LHCN-M2 (cell line): ENCODE data around the gene ECM2. TPM values are rescaled to one million over a fixed set of nuclear protein-coding genes. Genes with fewer than 3 reads are reported as not detected.

ENCODE experiments used
- DNase-seq: peaks from one replicate; pipeline ENCODE4 v3.0.0-alpha.2; 2012; ENCODE audit warnings: low read depth
- total RNA-seq: library from RNA; depleted of rRNA; stranded (reverse); fragments of >200 nt; gene quantifications from 2 replicates; pipeline ENCODE4 v1.2.3, GENCODE V29; 2014; rRNA removed

ECM2 gene
- total RNA-seq, 1 experiment from 2014 or later: 0.92 TPM

DNA sequence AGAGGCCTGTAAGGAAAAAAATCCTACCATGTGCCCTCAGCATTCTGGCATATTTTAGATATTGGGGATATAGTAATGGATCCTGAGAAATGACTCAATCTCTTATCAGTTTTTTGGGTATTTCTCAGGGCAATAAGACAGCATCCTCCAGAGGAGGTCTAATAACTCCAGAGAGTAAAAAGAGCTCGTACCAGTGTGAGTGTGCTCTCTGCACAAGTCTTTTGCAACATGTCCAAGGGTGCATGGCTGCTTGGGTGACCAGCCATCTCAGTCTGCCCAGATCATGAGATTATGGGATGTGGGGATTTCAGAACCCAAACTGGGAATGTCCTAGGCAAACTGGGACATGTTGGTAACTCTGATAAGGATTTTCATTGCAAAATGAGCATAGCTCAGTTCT is 68.7 kb downstream of the ECM2 start:
- DNase-seq: no peak

DNA sequence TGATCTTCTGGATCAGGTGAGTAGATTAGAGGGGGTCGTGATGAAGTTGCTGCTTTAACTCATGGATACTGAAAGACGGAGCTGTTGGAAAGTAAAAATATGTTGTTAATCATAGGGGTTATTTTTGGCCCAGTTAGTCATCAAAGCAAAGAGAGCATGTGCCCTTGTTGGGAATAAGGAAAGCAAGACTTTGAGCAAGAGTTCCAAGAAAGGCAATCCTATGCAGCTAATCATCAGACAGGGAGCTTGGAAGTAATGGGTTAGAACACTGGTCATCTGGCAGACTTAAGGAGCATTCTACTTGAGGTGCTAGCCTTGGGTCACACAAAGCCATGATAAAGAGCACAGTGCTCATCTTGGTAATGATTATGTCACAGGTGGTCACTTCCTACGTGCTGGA is 71.8 kb downstream of the ECM2 start:
- DNase-seq: peak; percentile 83

DNA sequence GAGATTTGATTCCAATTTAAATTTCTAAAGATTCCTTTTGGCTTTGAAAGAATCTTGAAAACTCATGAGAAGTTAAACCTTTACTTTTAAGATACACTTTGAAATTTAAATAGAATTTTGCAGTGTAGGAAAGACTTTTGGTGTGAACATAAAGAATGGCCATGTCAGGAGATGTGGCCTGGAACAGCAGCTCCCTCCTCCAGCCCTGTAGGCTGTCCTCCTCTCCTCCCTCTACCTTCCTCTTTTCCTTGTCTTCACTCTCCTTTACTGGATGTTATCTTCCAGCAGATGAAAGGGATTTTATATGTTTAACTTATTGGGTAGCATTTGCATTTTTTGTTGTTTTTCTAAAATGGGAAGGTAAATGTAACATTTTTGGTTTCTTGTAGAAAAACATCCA is 72.4 kb downstream of the ECM2 start:
- no peak for DNase-seq

DNA sequence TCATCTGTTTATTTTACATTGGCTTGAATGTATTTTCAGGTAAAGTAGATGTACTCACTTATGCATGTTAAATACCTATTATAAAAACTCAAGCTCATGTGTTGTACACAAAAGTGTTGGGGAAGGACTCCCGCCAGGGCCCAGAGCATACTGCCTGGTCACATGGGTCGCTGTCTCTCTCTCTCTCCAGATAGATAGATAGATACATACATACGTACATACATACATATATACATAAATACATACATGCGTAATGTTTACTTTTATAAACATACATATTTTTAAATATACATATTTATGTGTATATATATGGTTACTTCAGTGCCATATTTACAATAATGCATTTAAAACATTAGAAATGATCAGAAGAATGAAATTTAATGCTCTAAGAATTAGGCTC is 78.2 kb downstream of the ECM2 start:
- DNase-seq: no peak

DNA sequence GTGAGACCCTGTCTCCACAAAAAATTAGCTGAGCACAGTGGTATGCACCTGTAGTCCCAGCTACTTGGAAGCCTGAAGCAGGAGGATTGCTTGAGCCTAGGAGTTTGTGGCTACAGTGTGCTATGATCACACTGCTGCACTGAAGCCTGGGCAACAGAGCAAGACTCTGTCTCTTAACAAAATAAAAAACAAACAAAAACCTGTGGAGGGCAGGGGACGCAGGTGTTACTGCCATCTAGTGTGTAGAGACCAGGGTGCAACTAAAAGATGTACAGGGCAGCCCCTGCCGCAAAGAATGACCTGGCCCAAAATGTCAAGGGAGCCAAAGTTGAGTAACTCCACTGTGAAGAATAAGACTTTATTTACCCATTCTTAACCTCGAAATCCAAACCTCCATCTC is 80.6 kb downstream of the ECM2 start:
- DNase-seq: no peak

DNA sequence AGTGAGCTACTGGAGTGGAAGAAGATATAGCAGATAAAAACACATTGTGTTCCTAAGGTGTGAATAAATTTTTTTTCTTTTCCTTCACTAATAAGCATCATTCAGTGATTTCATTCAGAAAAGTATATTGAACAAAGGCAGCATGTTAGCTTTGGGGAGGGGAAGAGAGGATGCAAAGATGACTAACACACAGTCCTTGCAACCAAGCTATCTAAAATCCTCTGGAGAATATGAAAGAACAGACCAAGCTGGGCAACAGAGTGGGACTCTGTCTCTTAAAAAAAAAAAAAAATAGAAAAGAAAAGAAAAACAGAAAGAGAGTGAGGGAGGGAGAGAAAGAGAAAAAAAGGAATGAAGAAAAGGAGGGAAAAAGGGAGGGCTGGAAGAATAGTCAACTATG is 89.3 kb downstream of the ECM2 start:
- no peak for DNase-seq

Other genes starting within 250 kb of the ECM2 start
- gene IARS1, start 242.3 kb downstream of the ECM2 start, total RNA-seq: 179 and 183 TPM in 2 replicates
- gene NOL8, start 210.6 kb downstream of the ECM2 start, total RNA-seq: 25.5 and 27.3 TPM in 2 replicates
- 12.0 and 14.6 TPM in 2 replicates for gene CENPP, start 210.0 kb downstream of the ECM2 start, total RNA-seq
- gene OGN, start 131.4 kb downstream of the ECM2 start, total RNA-seq: not detected in 2 replicates
- 0.06 TPM in 1 of 2 replicates, not detected in the other for gene OMD, start 111.5 kb downstream of the ECM2 start, total RNA-seq
- gene ASPN, start 53.5 kb downstream of the ECM2 start, total RNA-seq: not detected in 2 replicates
- gene IPPK, start 134.1 kb upstream of the ECM2 start, total RNA-seq: 13.1 and 18.0 TPM in 2 replicates
- gene BICD2, start 228.8 kb upstream of the ECM2 start, total RNA-seq: 58.4 and 59.2 TPM in 2 replicates